HepG2 (cell line): ENCODE measurements around the gene TAS1R1. TPM values are rescaled to one million over a fixed set of nuclear protein-coding genes. Genes with fewer than 3 reads are reported as not detected.

Source experiments
- AFF4 ChIP-seq: sonication (generic); formaldehyde crosslinking; IDR thresholded peaks from 2 replicates; pipeline ENCODE4 v1.4.0; 2020; ENCODE audit warnings: missing genetic modification reagents
- CREB1 ChIP-seq, 2 experiments: fragments of 450-650 bp in 1 of 2; IDR thresholded peaks; 2 replicates each; pipeline ENCODE4 v1.6.1; 2016 to 2017; ENCODE audit warnings: control low read depth in 1 of 2, mild to moderate bottlenecking in 1 of 2, missing compliant biosample characterization in 1 of 2, missing genetic modification characterization in 1 of 2
- CREM ChIP-seq, 2 experiments: sonication (generic) in 1 of 2; formaldehyde crosslinking in 1 of 2; IDR thresholded peaks; 2 replicates each; pipeline versions ENCODE4 v1.4.0 to v1.6.1; 2016 to 2020; ENCODE audit warnings: antibody characterized with exemption in 1 of 2, mild to moderate bottlenecking in 1 of 2, missing genetic modification reagents in 1 of 2
- FOXC1 ChIP-seq: sonication (generic); formaldehyde crosslinking; IDR thresholded peaks from 2 replicates; pipeline ENCODE4 v1.8.0; 2022; ENCODE audit warnings: mild to moderate bottlenecking, missing genetic modification reagents, borderline replicate concordance
- GRHL1 ChIP-seq: sonication (generic); formaldehyde crosslinking; conservative IDR thresholded peaks from 2 replicates; pipeline ENCODE4 v1.8.0; 2022; ENCODE audit warnings: missing genetic modification reagents
- JUND ChIP-seq: sonication (generic); formaldehyde crosslinking; IDR thresholded peaks from 2 replicates; pipeline ENCODE4 v1.8.0; 2022; ENCODE audit warnings: mild to moderate bottlenecking, missing genetic modification reagents
- MXD3 ChIP-seq: IDR thresholded peaks from 2 replicates; pipeline ENCODE4 v1.6.1; 2016; ENCODE audit warnings: mild to moderate bottlenecking, missing biosample characterization, missing genetic modification reagents
- RFXANK ChIP-seq: IDR thresholded peaks from 2 replicates; pipeline ENCODE4 v1.6.1; 2016
- SIX4 ChIP-seq: sonication (generic); formaldehyde crosslinking; IDR thresholded peaks from 2 replicates; pipeline ENCODE4 v1.4.0; 2020; ENCODE audit warnings: missing genetic modification reagents
- TAF15 ChIP-seq: fragments of 200-400 bp; formaldehyde crosslinking; IDR thresholded peaks from one replicate; pipeline ENCODE4 v1.6.1; 2018; ENCODE audit warnings: mild to moderate bottlenecking, low read depth, low read length; ENCODE audit not compliant: poor library complexity, severe bottlenecking
- YEATS4 ChIP-seq: sonication (generic); formaldehyde crosslinking; IDR thresholded peaks from 2 replicates; pipeline ENCODE4 v1.4.0; 2020; ENCODE audit warnings: missing genetic modification reagents, borderline replicate concordance
- ZBTB40 ChIP-seq, 2 experiments: fragments of 450-650 bp in 1 of 2; sonication (generic) in 1 of 2; formaldehyde crosslinking in 1 of 2; IDR thresholded peaks; 2 replicates each; pipeline versions ENCODE4 v1.6.1 to v1.8.0; 2016 to 2022; ENCODE audit warnings: antibody characterized with exemption in 1 of 2, mild to moderate bottlenecking in 1 of 2, missing genetic modification reagents in 1 of 2
- polyA plus RNA-seq, 8 experiments: library from polyadenylated mRNA; depleted of rRNA in 3 of 8; stranded (reverse) in 7 of 8; unstranded in 1 of 8; fragments of >200 nt; fragmentation: Illumina TruSeq in 4 of 8; extraction: Trizol in 4 of 8; gene quantifications; 2 replicates each; pipeline versions ENCODE4 v1.2.1 to v1.2.3, GENCODE V29; 2011 to 2016; ENCODE audit warnings: low read depth in 4 of 8, missing spikeins in 1 of 8, mixed read lengths in 1 of 8; ENCODE audit not compliant: insufficient read depth in 1 of 8
- total RNA-seq, 5 experiments: library from RNA; depleted of rRNA; stranded (reverse); fragments of >200 nt; fragmentation: Illumina TruSeq; extraction: Trizol; gene quantifications; 2 replicates each; pipeline ENCODE4 v1.2.3, GENCODE V29; 2016; ENCODE audit warnings: low read depth in 1 of 5

The TAS1R1 gene
- total and polyA plus RNA-seq, 2 of the 13 experiments (the other 11 are each of a cell fraction or from before 2014, with no cell fraction given): 1.4 to 1.6 TPM

- TF ChIP-seq ZBTB40 (IDR thresholded peaks at IDR 0.05): no peak
- TF ChIP-seq ZBTB40 (CRISPR knock-in tag; IDR thresholded peaks at IDR 0.05): peak; percentile 36; the same call in 1 of the 2 replicates
- TF ChIP-seq SIX4 (CRISPR knock-in tag): no peak
- no peak for TF ChIP-seq RFXANK (CRISPR knock-in tag)
- TF ChIP-seq GRHL1 (CRISPR knock-in tag): no peak; the same call in 1 of the 2 replicates
- 0 out of 2 replicates have a peak, but pooled peaks have one; percentile 10 for TF ChIP-seq JUND (CRISPR knock-in tag)
- TF ChIP-seq CREM (IDR thresholded peaks at IDR 0.05): no peak
- no peak for TF ChIP-seq CREM (CRISPR knock-in tag; IDR thresholded peaks at IDR 0.05)
- TF ChIP-seq FOXC1 (CRISPR knock-in tag): peak; percentile 76; the same call in 1 of the 2 replicates
- TF ChIP-seq AFF4: no peak
- TF ChIP-seq CREB1 (IDR thresholded peaks at IDR 0.05): no peak
- no peak for TF ChIP-seq CREB1 (CRISPR knock-in tag; IDR thresholded peaks at IDR 0.05)
- TF ChIP-seq MXD3 (CRISPR knock-in tag): no peak
- peak; percentile 66; the same call in 1 of the 2 replicates for TF ChIP-seq YEATS4
- no peak for TF ChIP-seq TAF15
Measured at GRCh38 chr1:6601923-6602668, 47.0 kb downstream of the TAS1R1 start (continued).
